Progenitor cell of endocrine pancreas (in vitro differentiated cells): ENCODE measurements around the gene KRT28. TPM values are rescaled to one million over a fixed set of nuclear protein-coding genes. Genes with fewer than 3 reads are reported as not detected.

ENCODE experiments used
- DNase-seq: peaks from one replicate; pipeline ENCODE4 v3.0.0; 2021; ENCODE audit warnings: low spot score; ENCODE audit not compliant: unreplicated experiment
- H3K27ac Mint-ChIP-seq: 2 replicates; pipeline ENCODE4 v1.8.0; 2021; ENCODE audit warnings: mild to moderate bottlenecking, moderate library complexity, mixed read lengths
- H3K27me3 Mint-ChIP-seq: 2 replicates; pipeline ENCODE4 v1.8.0; 2021; ENCODE audit warnings: mixed read lengths
- H3K36me3 Mint-ChIP-seq: 2 replicates; pipeline ENCODE4 v1.8.0; 2022; ENCODE audit warnings: mixed read lengths; ENCODE audit not compliant: insufficient read depth
- H3K4me1 Mint-ChIP-seq: 2 replicates; pipeline ENCODE4 v1.8.0; 2021; ENCODE audit warnings: low read depth, mixed read lengths
- H3K4me3 Mint-ChIP-seq: 2 replicates; pipeline ENCODE4 v1.8.0; 2021; ENCODE audit warnings: low read depth, mild to moderate bottlenecking, moderate library complexity, mixed read lengths
- H3K9me3 Mint-ChIP-seq: 2 replicates; pipeline ENCODE4 v1.8.0; 2021; ENCODE audit warnings: low read depth, mixed read lengths
- total RNA-seq: library from RNA; stranded (reverse); gene quantifications from 2 replicates; pipeline ENCODE4 v1.2.1, GENCODE V29; 2021
- TF ChIP-seq, protein P1 (sequence below): fragments of 200-600 bp; sonication (generic); IDR thresholded peaks from one replicate; pipeline ENCODE4 v1.5.0; 2021; ENCODE audit warnings: antibody characterized with exemption, mild to moderate bottlenecking; ENCODE audit not compliant: unreplicated experiment

The KRT28 gene
- total RNA-seq, 1 donor from 2014 or later: not detected

DNA sequence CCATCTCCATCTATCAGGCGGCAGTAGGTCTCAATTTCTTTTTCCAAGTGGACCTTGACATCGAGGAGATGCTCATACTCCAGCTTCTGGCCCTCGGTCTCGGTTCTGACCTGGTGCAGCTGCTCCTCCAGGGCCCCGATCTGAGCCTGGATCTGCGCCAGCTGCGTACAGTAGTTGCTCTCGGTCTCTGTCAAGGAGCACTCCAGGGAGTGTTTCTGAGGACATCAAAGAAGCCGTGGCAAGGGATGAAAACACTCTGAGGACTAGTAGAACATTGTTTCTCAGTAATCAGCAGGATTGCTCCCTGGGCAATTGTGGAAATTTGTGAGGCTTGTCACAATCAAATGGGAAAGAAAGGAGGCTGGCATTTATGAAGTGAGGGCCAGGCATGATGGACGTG lies 5.9 kb downstream of the KRT28 start:
- peaks cover 20% of the 10 kb centered on the region for H3K27me3 Mint-ChIP-seq
- H3K4me1 Mint-ChIP-seq: no peaks in the 10 kb centered on the region
- TF ChIP-seq, protein P1, sequence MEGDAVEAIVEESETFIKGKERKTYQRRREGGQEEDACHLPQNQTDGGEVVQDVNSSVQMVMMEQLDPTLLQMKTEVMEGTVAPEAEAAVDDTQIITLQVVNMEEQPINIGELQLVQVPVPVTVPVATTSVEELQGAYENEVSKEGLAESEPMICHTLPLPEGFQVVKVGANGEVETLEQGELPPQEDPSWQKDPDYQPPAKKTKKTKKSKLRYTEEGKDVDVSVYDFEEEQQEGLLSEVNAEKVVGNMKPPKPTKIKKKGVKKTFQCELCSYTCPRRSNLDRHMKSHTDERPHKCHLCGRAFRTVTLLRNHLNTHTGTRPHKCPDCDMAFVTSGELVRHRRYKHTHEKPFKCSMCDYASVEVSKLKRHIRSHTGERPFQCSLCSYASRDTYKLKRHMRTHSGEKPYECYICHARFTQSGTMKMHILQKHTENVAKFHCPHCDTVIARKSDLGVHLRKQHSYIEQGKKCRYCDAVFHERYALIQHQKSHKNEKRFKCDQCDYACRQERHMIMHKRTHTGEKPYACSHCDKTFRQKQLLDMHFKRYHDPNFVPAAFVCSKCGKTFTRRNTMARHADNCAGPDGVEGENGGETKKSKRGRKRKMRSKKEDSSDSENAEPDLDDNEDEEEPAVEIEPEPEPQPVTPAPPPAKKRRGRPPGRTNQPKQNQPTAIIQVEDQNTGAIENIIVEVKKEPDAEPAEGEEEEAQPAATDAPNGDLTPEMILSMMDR: no peak
- no peak overlapping the region for H3K4me3 Mint-ChIP-seq
- no peak for DNase-seq
- no peak overlapping the region for H3K27ac Mint-ChIP-seq
- H3K9me3 Mint-ChIP-seq: no peaks in the 10 kb centered on the region
- H3K36me3 Mint-ChIP-seq: no peaks in the 10 kb centered on the region

DNA sequence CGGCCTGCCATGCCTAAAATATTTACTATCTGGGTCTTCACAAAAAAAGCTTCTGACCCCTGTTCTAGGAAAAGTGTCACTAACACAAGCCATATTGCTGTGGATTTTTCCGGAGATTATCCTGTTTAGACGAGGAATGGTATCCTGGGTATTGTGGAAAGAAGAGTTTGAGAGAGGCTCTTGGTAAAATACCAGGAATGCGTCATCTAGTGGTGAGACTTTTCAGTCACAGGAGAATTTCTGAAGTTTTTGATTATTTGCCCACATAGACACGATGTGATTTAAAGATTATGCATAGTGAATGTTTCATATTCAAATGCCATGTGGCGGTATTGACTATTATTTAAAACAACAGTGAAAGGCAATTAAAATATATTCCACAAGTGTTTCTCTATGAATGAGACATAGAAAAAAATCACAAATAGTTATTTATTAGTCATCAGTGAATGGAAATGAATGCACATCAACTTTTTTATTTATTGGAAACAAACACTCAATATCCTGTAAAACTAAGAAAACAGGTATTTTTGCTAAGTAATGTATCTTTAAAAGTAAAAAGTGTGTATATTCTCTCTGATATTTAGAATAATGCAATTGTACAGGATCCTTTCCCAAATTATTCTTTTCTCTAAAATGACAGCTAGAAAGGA lies 7.8 kb downstream of the KRT28 start:
- no peaks in the 10 kb centered on the region for H3K36me3 Mint-ChIP-seq
- TF ChIP-seq, protein P1: peak; percentile 70
- H3K27me3 Mint-ChIP-seq: peaks cover 25% of the 10 kb centered on the region
- H3K4me3 Mint-ChIP-seq: no peak overlapping the region
- no peak for DNase-seq
- no peaks in the 10 kb centered on the region for H3K4me1 Mint-ChIP-seq
- H3K9me3 Mint-ChIP-seq: no peaks in the 10 kb centered on the region
- H3K27ac Mint-ChIP-seq: no peak overlapping the region

GRCh38 chr17:40791111-40791510 lies 8.6 kb downstream of the KRT28 start:
- H3K27ac Mint-ChIP-seq: no peak overlapping the region

GRCh38 chr17:40782450-40782849 lies 17.3 kb downstream of the KRT28 start, which contains the start of gene KRT27:
TSS of gene KRT27 (minus strand) at chr17:40782550. CDS start at chr17:40782493, 57 bp downstream.
- peaks cover 13% of the 10 kb centered on the region for H3K27me3 Mint-ChIP-seq
- H3K36me3 Mint-ChIP-seq: no peaks in the 10 kb centered on the region
- no peak within 1 kb of the TSS for H3K4me3 Mint-ChIP-seq
- H3K4me1 Mint-ChIP-seq: no peaks in the 10 kb centered on the region
- TF ChIP-seq, protein P1: no peak
- no peak for DNase-seq
- no peak within 1 kb of the TSS for H3K27ac Mint-ChIP-seq
- no peaks in the 10 kb centered on the region for H3K9me3 Mint-ChIP-seq

More at GRCh38 chr17:40791111-40791510, 8.6 kb downstream of the KRT28 start:
- H3K36me3 Mint-ChIP-seq: no peaks in the 10 kb centered on the region
- no peak overlapping the region for H3K4me3 Mint-ChIP-seq
- no peak for DNase-seq
- H3K27me3 Mint-ChIP-seq: peaks cover 22% of the 10 kb centered on the region
- no peaks in the 10 kb centered on the region for H3K4me1 Mint-ChIP-seq
- TF ChIP-seq, protein P1: no peak
- no peaks in the 10 kb centered on the region for H3K9me3 Mint-ChIP-seq

GRCh38 chr17:40779181-40779909 lies 20.4 kb downstream of the KRT28 start:
- no peak for DNase-seq
- H3K4me1 Mint-ChIP-seq: no peaks in the 10 kb centered on the region
- no peak overlapping the region for H3K4me3 Mint-ChIP-seq

More at GRCh38 chr17:40779181-40779909, 20.4 kb downstream of the KRT28 start:
- H3K9me3 Mint-ChIP-seq: no peaks in the 10 kb centered on the region
- H3K27ac Mint-ChIP-seq: no peak overlapping the region
- no peaks in the 10 kb centered on the region for H3K36me3 Mint-ChIP-seq
- peaks cover 19% of the 10 kb centered on the region for H3K27me3 Mint-ChIP-seq
- TF ChIP-seq, protein P1: no peak
